Subcutaneous abdominal adipose tissue (tissue), 5 donors: ENCODE data around the gene GLMP.
A peak's percentile ranks its signal among the peaks of the same experiment; 100 is the strongest.
"Not testable (repeated sequence)": the region's sequence is repeated elsewhere in the genome, so short reads cannot be mapped to it uniquely, and the experiment has no call there.

Source experiments
- H3K27ac ChIP-seq: one replicate; pipeline ENCODE4 v1.7.0; 2013; ENCODE audit warnings: low read depth, mild to moderate bottlenecking, inconsistent platforms, low read length, moderate library complexity
- H3K27me3 ChIP-seq, 5 donors: one replicate each; pipeline ENCODE4 v1.7.0; 2013; ENCODE audit warnings: low read length in 5 of 5, inconsistent platforms in 1 of 5; ENCODE audit not compliant: control insufficient read depth in 5 of 5, insufficient read depth in 4 of 5
- H3K36me3 ChIP-seq, 5 donors: one replicate each; pipeline ENCODE4 v1.7.0; 2013; ENCODE audit warnings: low read length in 5 of 5; ENCODE audit not compliant: control insufficient read depth in 5 of 5, insufficient read depth in 5 of 5
- H3K4me1 ChIP-seq, 5 donors: one replicate each; pipeline ENCODE4 v1.7.0; 2013; ENCODE audit warnings: low read length in 5 of 5, mild to moderate bottlenecking in 3 of 5, moderate library complexity in 1 of 5; ENCODE audit not compliant: control insufficient read depth in 5 of 5, insufficient read depth in 5 of 5
- H3K4me3 ChIP-seq, 5 donors: one replicate each; pipeline ENCODE4 v1.7.0; 2013; ENCODE audit warnings: low read length in 5 of 5, low read depth in 1 of 5
- H3K9ac ChIP-seq, 5 donors: one replicate each; pipeline ENCODE4 v1.7.0; 2013; ENCODE audit warnings: low read length in 5 of 5, mild to moderate bottlenecking in 4 of 5, moderate library complexity in 3 of 5
- H3K9me3 ChIP-seq, 5 donors: one replicate each; pipeline ENCODE4 v1.7.0; 2013; ENCODE audit warnings: low read length in 5 of 5; ENCODE audit not compliant: control insufficient read depth in 5 of 5
- donor health status: healthy.
- donor health status: healthy.
- donor health status: healthy.
- donor health status: healthy.
- donor health status: healthy.

Gene GLMP, protein sequence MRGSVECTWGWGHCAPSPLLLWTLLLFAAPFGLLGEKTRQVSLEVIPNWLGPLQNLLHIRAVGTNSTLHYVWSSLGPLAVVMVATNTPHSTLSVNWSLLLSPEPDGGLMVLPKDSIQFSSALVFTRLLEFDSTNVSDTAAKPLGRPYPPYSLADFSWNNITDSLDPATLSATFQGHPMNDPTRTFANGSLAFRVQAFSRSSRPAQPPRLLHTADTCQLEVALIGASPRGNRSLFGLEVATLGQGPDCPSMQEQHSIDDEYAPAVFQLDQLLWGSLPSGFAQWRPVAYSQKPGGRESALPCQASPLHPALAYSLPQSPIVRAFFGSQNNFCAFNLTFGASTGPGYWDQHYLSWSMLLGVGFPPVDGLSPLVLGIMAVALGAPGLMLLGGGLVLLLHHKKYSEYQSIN

DNA sequence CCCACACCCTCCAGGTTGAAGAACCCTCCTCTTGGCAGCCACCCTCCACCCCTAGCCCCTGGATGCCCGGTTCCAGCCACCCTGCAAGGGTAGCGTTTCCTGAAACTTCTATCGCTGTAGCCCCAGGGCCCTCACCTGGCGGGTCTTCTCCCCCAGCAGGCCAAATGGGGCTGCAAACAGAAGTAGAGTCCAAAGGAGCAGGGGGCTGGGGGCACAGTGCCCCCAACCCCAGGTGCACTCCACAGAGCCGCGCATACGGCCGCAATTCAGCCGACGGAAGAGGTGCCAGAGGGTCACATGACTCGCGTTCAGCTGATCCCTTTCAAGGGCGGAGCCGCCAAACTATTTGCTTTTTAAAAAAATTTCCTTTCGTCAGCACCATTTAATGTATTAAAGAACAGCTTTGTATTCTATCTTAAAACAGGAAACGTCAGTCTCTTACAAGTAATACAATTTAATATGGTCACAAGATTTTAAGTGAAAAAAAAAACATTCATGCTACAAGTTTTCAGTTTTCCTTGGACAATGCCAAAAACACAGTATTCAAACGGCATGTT lies at the start of gene GLMP:
TSS of gene GLMP (minus strand) at position 289 of the 557 bp plus-strand sequence. CDS start at position 255, 34 bp downstream.
- Histone ChIP-seq H3K27me3 (no peaks in the 10 kb centered on the region), H3K27ac (peak within 1 kb of the TSS; percentile 76), H3K9me3 (no peaks in the 10 kb centered on the region), H3K9ac (peak within 1 kb of the TSS; percentile 82 to 94 (median 83)), H3K4me3 (peak within 1 kb of the TSS; percentile 83 to 93 (median 90)), H3K36me3 (peaks cover 0 to 16% (median 12%) of the 10 kb centered on the region in 5 donors), H3K4me1 (peaks cover 6 to 48% (median 29%) of the 10 kb centered on the region in 5 donors)

DNA sequence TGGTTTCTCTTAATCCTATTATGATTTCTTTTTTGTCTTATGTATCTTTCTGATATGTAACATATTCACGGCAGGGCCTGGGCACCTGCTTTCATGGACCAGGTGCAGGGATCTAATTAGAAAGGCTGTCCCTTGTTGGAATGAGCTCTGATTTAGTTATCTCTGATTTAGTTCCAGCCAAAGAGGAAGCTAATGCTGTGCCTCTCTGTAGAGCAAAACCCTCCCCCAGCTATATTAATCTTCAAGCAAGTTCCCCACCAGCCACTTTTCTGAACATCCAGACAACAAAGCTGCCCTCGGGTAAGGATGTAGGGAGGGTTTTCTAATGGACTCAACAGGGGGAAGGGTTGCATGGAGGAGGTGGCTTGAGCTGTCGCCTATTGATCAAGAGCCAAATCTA lies 48.9 kb upstream of the GLMP start:
- Histone ChIP-seq H3K27me3 (peaks cover 0 to 13% (median 0%) of the 10 kb centered on the region in 5 donors), H3K4me3 (no peak overlapping the region), H3K36me3 (no peaks in the 10 kb centered on the region), H3K4me1 (no peaks in the 10 kb centered on the region), H3K27ac (no peak overlapping the region), H3K9me3 (no peaks in the 10 kb centered on the region), H3K9ac (no peak overlapping the region)

DNA sequence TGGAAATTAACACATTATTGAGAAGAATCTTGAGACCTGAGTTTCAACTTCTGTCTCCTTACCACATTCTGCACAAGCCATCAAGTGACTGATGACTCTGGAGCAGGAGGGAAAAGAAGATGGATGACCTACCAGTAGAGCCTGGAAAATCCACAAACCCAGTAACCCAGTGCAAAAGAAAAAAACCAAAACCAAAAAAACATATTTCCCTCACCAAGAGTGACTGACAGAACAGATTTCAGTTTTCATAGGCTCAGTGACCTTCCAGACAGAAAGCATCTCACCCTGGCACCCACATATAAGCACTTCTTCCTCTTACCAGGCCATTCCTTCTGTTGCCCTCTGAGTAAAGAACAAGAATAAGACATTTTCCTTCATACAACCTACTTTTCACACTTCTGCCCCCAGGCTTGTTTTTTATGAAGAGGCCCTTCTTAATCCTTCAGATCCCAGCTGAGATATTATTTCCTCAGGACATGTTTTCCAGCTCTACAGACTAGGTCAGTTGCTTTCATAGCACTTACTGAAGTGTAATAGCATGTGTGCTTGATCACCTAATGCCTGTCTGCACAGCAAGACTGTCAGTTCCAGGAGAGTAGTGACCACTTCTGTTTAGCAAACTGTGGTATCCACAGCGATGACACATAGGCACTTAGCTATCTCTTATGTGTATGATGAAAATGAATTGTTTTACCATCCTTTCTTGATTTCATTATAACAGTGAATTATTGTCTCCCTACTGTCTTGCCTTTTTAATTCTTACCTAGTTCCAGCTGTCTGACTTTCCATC lies 46.9 kb upstream of the GLMP start:
- Histone ChIP-seq H3K27ac (no peak overlapping the region), H3K4me1 (peaks cover 0 to 8% (median 3%) of the 10 kb centered on the region in 5 donors), H3K9ac (no peak overlapping the region), H3K4me3 (no peak overlapping the region), H3K9me3 (no peaks in the 10 kb centered on the region), H3K36me3 (no peaks in the 10 kb centered on the region), H3K27me3 (peaks cover 0 to 10% (median 0%) of the 10 kb centered on the region in 5 donors)

DNA sequence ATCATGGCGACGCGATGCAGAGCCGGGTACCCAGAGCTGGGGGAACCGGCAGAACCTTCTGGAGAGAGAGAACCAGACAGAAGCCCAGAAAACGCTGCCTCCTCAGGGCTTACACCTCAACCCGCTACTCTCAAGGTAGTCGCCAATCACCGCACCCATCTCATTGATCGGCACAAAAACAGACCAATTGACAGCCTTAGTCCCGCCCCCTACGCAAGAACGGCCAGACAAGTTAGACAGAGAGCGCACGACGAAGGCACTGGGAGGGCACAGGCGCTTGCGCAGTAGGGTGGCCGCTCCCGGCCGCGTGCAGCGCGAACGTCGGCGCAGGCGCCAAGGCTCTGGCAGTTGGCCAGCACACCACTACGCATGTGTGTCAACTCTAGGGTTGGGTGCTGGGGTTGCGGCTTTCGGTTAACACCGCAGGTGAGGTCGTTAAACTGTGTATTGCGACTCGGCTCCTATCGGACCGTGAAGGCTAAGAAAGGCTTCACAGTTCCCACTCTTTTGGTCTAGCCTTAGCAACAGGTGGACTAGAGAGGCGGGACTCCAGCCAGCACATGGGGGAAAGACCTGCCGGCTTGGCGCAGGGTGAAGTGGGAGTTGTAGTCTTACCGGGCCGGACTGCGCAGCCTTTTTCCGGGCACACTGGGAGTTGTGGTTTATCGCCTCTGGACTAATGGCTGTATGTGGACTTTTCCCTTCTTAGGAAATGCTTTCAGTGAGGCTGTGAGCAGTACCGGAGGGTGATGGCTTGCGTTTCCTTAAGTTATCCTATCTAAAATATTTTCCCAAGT lies 42.9 kb upstream of the GLMP start, which contains the start of the genes CCT3 and TSACC:
TSS of gene CCT3 (minus strand) at position 113 of the 797 bp plus-strand sequence. CDS start at position 5, 108 bp downstream.
TSS of gene TSACC (plus strand) at position 347 of the 797 bp plus-strand sequence. CDS start 1,232 bp downstream, outside the sequence.
- Histone ChIP-seq H3K9ac (peak within 1 kb of the TSS; percentile 79 to 97 (median 91)), H3K4me3 (peak within 1 kb of the TSS; percentile 77 to 98 (median 91)), H3K27me3 (no peaks in the 10 kb centered on the region), H3K36me3 (peaks cover 13 to 22% (median 22%) of the 10 kb centered on the region in 5 donors), H3K4me1 (peaks cover 2 to 29% (median 18%) of the 10 kb centered on the region in 5 donors), H3K27ac (peak within 1 kb of the TSS; percentile 94), H3K9me3 (no peaks in the 10 kb centered on the region)

DNA sequence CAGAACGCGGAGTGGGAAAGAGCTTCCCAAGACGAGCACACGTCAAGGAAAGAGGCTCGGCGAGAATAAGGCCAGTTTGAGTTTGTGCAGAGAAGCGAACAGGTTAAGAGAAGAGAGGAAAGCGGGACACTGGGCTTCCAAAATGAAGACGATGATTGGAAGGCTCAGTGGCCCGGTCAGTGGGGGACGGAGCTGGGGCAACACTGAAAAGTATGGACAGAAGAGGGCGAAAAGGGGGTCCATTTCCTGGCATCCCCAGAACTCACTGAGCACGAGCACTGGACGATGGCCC lies 42.4 kb upstream of the GLMP start:
- Histone ChIP-seq H3K9me3 (no peaks in the 10 kb centered on the region), H3K27ac (peak overlapping the region; percentile 94), H3K36me3 (peaks cover 13 to 27% (median 24%) of the 10 kb centered on the region in 5 donors), H3K4me3 (peak overlapping the region; percentile 77 to 98 (median 91)), H3K4me1 (peaks cover 2 to 29% (median 18%) of the 10 kb centered on the region in 5 donors), H3K9ac (peak overlapping the region; percentile 78 to 97 (median 91)), H3K27me3 (no peaks in the 10 kb centered on the region)

DNA sequence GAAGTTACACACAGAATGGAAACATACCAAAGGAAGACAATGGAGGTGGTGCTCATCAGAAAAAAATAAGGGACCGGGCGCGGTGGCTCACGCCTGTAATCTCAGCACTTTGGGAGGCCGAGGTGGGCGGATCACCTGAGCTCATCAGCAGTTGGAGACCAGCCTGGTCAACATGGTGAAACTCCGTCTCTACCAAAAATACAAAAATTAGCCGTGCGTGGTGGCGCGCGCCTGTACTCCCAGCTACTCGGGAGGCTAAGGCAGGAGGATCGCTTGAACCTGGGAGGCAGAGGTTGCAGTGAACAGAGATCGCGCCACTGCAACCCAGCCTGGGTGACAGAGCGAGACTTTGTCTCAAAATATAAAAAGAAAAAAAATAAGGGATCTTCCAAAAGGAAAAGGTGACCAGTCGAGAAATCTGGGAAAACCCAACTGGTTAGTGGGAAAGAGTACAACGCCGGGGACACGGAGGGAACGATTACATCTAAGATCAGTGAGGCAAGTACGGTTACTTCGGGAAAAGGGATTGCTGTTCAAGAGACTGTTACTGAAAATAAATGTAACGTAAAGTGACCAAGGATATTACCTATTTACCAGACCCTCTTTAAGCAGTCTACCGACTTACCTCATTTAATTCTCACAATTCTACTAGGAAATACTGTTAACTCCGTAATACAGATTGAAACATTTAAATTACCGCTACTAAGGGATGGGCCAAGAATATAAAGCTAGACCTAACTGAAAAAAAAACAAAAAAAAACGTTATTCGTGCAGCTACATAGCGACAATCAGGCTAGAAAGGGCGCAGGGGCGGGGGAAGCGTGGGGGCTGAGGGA lies 41.8 kb upstream of the GLMP start:
- Histone ChIP-seq H3K36me3 (peaks cover 18 to 33% (median 30%) of the 10 kb centered on the region in 5 donors), H3K9me3 (no peaks in the 10 kb centered on the region), H3K4me1 (peaks cover 2 to 29% (median 18%) of the 10 kb centered on the region in 5 donors), H3K9ac (peak overlapping the region; percentile 78 to 97 (median 91)), H3K27me3 (no peaks in the 10 kb centered on the region), H3K27ac (peak overlapping the region; percentile 94), H3K4me3 (peak overlapping the region; percentile 77 to 98 (median 91))

DNA sequence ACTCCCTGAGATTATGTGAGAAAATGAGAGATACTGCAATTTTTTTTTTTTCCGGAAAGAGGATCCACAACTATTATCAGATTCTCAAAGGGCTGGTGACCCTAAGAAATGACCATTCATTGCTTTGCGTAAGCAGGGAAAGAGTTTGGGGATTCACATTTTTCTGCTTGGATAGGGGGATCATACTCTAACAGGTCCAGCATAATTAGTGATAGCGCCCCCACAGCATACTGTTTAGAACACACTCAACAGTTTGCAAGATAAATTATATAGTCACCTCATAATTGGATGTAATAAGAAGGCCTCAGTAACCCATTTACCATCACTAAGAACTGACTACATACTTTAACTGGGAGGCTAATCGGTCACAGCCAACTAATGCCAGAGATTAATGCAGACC lies 40.8 kb upstream of the GLMP start:
- H3K9ac ChIP-seq = peak overlapping the region in 1 of 5 donors; percentile 21
- H3K36me3 ChIP-seq = peaks cover 18 to 42% (median 33%) of the 10 kb centered on the region in 5 donors
- H3K9me3 ChIP-seq = no peaks in the 10 kb centered on the region
- no peaks in the 10 kb centered on the region for H3K27me3 ChIP-seq
- H3K27ac ChIP-seq = no peak overlapping the region
- H3K4me1 ChIP-seq = peaks cover 2 to 29% (median 18%) of the 10 kb centered on the region in 5 donors
- H3K4me3 ChIP-seq = peak overlapping the region in 2 of 5 donors; percentile 3 to 42

DNA sequence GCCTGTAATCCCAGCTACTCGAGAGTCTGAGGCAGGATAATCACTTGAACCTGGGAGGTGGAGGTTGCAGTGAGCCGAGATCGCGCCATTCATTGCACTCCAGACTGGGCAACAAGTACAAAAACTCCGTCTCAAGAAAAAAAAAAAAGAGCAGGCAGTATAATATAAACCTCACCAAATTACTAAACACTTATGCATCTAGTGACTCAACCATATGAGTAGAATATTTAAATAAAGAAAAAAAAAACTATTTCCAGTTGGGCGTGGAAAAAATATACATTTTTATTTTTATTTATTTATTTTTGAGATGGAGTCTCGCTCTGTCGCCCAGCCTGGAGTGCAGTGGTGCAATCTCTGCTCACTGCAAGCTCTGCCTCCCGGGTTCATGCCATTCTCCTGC lies 27.7 kb upstream of the GLMP start:
- peaks cover 18 to 68% (median 56%) of the 10 kb centered on the region in 5 donors for H3K36me3 ChIP-seq
- not testable (repeated sequence) for H3K27me3 ChIP-seq, H3K9me3 ChIP-seq

More for the DNA sequence above, 27.7 kb upstream of the GLMP start:
- H3K27ac ChIP-seq, H3K9ac ChIP-seq, H3K4me3 ChIP-seq, H3K4me1 ChIP-seq: not testable (repeated sequence)
